CD4-positive, alpha-beta T cell treated with Interleukin-4 for 1 hour (primary cell): Measurements from ENCODE around the gene GRIP1.

Source experiments
- DNase-seq, 2 donors: peaks; one replicate each; pipeline ENCODE4 v3.0.0-alpha.2; 2020 to 2022

The GRIP1 gene

DNA sequence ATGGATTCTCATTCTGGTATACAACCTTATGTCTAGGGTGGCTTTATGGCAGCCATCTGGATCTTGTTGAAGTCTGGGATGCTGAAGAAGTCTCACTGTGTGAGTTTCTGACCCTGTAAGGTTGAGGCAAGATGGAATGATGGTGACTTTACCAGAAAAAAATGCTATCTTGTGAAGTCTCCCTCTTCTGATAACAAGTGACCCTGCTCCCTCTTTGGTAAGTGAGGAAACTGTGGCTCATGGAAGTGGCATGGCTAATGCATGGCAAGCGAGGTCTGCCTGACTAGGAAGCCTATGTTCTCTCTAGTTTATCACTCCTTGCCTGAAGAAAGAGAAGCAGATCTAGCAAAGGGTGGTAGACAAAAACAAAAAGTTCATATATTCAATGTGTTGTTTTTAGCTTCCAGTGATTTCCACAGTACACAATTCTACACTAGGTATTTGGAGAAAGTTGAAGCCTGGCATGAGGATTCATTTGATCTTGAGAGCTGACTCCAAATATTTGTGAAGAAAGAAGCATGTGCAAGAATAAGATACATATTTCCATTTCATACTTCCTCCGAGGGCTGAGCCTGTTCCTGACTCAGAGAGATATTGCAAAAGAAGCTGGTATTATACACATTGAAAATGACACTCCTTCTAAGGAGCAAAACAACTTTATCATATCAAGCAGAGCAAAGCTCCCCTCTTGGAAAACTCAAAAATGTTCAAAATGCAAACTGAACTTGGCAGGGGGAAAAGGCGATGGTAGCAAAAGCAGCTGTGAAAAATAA is 313.0 kb downstream of the GRIP1 start:
- DNase-seq: no peak

DNA sequence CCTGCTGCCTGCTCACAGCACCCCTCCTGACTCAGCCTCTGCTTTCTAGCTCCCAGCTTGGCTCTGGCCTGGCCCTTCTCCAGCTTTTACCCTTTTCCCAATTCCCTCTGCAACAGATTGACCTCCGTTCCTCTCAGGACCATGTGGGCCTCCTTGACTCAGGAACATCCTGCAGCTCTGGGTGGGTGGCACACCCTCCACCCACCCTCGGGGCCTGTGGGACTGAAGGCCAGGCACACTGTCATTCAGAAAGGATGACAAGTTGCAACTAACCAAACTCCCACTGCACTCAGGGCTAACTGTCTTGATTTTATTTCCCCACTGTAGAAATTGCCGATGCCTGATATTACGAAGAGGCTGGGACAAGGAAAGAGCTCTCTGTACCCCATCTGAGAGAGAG is 317.2 kb downstream of the GRIP1 start:
- DNase-seq: no peak

DNA sequence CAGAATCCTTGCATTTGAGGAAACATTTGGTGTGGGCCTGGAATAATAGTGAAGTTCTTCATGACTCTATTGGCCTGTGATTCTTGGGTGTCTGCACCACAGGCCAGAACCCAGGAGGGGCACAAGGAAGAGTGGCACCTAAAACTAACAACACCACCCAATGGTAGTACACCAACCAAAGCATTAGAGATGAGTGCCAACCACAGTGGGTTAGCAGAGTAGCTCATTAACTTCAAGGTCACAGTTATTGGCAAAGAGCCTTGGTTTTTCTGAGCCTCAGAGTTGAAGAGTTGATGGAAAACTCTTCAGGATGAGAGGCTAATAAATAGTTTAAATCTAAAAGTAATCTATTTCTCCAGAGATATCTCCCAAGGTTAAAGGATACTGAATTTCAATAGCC is 319.6 kb downstream of the GRIP1 start:
- no peak for DNase-seq

DNA sequence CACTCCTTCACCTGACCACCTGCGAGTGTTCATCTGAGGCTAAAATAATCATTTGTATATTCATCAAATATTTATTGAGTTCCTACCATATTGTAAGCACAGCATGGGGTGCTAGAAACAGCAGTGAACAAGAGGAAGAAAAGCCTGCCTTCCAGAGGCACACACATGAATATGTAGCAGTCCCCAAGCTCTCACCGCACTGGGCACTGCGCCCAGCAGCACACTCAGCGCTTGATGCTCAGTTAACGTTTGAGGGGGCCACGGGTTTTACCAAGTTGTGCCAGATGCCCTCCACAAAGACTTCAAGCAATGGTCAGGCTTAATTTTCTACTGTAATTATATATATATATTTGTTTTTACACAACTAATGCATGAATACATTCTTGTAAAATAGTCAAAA is 324.6 kb downstream of the GRIP1 start:
- no peak for DNase-seq

DNA sequence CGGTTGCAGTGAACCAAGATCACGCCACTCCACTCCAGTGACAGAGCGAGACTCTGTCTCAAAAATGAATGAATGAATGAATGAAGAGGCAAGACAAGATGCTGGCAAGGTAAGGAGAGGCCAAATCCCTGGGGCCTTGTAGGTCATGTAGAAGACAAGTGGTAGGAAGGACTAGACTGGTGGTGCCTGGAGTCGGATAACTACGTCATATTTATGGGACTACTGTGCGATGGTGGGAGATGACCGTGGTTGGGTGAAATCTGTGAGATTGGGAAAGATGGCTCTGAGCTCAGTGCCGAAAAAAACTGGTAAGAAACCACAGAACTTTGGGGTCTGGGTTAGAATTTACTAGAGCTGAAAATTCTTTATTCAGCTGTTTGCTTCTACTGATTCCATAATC is 326.0 kb downstream of the GRIP1 start:
- DNase-seq: no peak

DNA sequence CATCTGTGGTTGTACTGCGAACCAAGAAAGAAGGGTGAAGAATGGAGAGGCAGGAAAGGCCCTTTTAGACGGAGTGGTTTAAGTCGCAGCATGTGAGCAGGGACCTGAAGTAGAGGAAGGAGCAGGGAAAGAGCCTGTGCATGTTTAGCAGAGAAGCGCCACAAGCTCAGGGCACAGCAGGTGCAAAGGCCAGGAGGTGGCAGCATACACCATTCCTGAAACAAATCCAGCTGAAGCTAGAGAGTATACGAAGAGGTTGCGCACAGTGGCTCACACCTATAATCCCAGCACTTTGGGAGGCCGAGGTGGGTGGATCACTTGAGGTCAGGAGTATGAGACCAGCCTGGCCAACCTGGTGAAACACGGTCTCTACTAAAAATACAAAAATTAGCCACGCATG is 326.7 kb downstream of the GRIP1 start:
- peak in 1 of 2 donors; percentile 28 for DNase-seq

DNA sequence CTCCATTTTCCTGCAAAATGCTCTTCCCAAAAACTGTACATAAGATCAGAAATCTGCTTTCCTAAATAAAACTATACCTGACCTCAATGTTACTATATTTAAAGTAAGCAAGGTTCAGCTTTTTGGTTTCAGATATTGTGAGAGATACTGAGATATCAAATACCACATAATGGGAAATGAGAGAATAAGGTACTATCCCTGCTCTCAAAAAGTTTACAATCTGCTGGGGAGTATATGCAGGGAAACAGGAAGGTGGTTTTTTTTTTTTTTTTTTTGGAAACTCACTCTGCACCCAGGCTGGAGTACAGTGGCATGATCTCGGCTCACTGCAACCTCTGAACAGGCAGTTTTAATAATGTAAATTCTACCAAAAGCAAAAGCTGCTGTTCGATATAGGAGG is 327.6 kb downstream of the GRIP1 start:
- DNase-seq: no peak

DNA sequence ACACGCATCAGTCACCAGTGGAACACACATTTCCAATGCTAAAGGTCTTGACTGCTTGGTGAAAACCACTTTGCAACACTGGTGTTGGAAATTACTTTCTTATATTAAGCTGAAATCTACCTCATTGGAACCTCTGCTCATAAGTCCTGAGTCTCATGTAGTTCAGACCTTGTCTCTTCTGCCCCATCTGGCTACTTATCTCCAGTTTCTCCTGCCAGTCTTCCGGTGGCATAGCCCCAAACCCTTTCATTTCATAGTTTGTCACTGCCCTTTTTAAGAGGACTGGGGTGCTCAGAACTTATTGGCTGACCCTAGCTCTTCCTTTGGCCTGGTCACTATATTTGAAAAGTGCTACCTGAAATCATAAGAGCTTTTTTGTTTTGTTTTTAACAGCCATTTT is 332.9 kb downstream of the GRIP1 start:
- no peak for DNase-seq

DNA sequence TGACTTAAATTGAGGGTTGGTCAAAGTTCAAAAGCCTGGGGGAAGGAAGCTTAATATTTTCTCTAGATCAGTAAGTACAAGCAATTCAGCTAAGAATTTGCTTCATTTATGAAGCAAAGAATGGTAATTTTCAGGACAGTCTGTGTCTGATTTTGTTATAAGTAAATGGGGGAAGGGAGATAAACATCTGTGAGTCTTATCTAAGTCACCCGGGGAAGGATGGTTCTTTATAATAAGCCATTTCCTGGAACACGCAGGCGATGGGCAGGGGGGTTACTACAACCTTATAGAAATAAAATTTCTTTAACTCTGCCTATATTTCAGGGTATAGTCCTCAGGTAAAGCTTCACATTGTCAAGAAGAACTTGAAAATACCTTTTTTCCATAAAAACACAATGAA is 333.7 kb downstream of the GRIP1 start:
- DNase-seq: no peak

DNA sequence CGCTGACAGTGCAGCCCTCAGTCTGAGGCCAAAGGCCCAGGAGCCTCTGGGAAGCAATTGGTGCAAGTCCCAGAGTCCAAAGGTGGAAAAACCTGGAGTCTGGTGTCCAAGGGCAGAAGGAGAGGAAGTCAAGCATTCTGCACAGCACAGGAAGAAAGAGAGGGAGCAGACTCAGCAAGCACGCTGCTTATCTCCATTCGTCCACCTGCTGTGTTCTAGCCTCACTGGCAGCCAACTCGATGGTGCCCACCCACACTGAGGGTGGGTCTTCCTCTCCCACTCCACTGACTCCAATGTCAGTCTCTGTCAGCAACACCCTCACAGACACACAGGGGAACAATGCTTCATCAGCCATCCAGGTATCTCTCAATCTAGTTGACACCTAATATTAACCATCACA is 337.8 kb downstream of the GRIP1 start:
- no peak for DNase-seq

DNA sequence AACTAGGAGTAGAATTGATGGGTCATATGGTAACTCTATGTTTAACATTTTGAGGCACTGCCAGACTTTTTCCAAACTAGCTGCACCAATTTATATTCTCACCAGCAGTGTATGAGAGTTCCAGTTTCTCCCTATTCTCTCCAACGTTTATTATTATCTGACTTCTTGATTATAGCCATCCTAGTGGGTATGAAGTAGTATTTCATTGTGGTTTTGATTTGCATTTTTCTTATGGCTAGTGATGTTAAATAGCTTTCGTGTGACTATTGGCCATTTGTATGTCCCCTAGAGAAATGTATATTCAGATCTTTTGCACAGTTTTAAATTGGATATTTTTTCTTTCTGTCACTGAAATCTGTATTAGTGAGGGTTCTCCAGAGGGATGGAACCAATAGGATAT is 338.7 kb downstream of the GRIP1 start:
- DNase-seq: no peak

DNA sequence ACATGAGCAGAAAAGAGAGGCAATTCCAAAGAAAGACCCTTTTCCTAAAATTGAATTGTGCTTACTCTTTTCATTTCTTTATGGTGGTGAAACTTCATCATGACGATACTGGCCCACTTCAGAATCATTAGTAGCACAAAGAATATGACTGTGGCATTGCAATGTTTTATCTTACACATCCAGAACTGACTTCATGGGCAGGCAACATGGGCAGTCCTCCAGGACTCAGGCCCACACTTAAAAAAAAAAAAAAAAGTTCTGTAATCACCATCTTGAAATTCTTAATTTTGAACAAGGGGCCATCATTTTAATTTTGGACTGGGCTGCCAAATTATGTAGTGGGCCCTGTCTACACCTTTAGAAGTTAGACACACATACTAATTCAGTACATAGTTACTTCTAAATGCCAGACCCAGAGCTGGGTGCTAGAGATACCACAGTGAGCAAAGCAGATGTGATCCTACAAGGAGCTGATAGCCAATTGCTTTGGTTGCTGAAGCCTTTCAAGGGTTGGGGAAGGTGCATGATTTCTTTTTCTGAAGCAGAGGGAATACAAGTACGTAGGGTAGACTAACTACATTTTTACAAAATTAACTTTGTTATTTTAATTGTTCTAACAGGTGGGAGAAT is 341.4 kb downstream of the GRIP1 start:
- no peak for DNase-seq

DNA sequence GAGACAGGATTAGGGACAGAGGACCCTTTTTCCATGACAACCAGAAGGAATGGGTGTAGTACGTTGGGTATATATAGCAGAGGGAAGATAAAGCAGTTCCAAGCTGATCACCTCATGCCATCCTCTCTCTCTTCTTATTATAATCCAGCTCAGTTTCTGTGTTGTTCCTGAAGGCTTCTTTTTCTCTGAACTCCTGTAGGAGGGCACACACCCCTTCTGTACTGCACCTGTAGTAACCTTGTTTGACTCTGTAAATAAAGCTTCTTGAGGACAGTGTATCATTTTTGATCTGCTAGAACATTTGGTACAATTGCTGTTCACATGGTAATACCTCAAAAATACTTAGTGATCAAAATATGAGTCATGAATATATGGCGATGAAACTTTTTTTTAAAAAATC is 343.1 kb downstream of the GRIP1 start:
- DNase-seq: no peak

DNA sequence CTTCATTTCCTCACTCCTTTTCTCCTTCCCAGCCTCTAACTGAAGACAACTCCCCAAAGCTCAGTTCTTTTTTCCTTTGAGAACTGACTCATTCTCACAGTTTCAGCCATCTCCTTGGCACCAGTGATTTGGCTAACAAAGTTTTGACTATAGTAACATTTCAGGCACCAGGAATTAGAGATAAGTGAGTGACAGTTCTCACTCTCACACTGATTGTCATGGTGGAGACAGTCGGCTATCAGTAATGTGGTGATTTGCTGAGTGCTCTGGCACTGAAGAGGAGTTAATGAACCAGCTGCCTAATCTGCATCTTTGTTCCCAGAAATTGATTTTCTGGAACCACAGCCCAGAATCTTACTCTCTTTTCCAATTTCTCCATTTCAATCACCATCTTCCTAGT is 347.1 kb downstream of the GRIP1 start:
- DNase-seq: no peak

DNA sequence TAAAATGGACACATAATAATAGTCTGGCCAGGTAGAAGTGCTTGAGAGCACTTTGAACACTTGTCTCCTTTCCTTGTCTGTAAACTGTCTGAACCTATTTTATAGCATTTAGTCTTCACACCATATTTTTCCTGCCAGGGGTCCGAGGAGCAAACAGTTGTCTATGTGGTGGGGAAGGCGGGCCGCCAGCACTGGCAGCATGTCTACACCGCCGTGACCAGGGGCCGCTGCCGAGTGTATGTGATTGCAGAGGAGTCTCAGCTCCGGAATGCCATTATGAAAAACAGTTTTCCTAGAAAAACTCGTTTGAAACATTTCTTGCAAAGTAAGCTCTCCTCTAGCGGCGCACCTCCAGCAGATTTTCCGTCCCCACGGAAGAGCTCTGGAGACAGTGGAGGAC is 347.9 kb downstream of the GRIP1 start:
- DNase-seq: no peak

DNA sequence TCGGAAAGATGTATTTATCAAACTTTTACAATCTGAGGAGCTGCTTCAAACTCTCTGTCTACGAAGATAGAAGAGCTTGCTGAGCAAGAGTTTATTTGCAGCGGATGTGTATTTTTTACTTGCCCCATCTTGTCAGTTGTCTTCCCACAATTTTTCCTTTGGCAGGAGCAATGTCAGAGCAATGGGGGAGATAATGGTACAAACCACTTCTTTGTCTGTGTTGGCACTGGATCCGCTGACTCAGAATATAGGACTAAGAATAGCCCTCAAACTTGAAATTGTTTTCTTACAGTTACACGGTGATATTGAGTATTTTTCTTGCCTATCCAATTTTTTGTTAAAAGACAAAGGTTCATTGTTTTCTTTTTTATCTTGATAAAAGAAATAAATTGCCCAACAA is 348.9 kb downstream of the GRIP1 start:
- DNase-seq: no peak

DNA sequence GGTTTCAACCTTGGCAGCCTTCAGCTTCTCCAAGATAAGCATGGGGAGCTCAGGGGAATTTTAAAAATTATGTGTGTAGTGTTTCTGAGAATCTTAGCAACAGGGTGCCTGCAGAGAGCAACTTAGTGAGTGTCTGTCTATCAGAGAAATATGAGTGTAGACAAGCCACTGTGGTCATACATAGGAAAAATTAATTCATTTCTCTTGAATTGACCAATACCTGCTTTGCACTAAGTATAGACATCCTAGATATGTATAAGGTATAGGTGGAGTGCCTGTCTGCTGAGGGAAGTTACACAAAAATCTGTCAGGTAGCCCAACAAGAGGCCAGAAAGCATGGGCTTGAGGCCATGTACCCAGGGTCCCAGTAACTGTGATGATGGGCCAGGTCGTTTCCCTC is 355.9 kb downstream of the GRIP1 start:
- DNase-seq: no peak

DNA sequence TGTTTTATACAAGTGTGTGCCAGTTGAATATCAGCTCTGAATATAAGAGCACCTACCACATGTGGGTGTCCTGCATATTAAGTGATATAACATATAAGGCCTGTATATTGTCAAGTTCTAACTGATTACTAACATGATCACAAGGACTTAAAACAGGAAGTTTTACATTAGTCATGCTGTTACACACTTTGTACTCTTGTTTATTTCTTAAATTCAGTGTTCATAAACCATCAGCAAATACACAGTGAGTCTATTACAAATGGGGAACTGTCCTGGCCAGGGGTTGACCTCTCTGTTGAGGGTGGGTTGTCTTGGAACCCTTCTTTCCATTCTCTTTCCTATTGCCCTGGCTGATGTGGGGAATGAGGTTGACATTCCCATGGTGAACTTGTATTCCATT is 357.4 kb downstream of the GRIP1 start:
- DNase-seq: no peak

DNA sequence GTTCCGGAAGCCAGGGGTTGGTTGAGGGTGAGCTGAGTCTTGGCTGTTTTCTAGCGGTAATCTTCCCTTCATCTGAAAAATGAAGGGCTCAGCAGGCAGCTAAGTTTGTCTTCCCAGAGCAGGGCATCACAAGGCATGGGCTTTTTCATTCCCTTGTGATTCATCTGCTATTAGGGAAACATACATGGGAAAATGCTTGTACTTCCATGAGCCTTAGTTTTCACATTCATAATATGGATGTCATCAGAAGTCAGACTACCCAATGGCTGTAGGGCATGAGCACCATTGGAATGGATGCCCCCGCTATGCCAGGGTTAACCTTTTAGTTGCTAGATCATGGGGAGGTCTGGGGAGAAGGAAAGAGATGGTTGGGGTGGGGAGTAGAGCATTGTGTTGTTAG is 357.9 kb downstream of the GRIP1 start:
- DNase-seq: no peak

DNA sequence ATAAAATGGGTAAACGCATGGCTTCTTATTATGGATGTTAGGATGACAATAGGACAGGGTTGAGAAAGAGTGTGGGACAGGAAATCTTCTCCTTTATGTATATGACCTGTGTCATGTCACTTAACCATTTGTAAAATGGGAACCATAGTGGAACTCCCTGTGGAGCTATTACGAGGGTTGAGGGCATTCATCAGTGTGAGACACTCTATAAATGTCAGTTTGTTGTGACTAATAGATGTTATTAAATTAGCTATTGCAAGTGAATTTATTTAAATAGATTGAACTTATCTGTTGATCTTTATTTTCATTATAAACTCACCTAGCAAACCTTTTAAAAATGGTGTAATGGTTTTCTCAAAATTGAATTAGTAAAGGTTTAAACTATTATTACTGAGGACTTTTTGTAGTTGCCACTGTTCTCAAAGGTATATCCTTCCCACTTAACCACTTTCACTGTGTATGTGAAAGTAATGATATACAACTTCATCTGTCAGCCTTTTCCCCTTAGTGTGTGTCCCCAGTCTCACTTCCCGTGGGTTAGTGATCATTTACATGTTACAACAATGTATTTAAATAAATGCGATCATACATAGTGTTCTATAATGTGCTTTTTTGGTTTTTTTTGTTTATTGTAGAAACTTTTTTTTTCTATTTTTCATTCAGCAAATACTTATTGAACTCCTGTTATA is 359.5 kb downstream of the GRIP1 start:
- DNase-seq: no peak

DNA sequence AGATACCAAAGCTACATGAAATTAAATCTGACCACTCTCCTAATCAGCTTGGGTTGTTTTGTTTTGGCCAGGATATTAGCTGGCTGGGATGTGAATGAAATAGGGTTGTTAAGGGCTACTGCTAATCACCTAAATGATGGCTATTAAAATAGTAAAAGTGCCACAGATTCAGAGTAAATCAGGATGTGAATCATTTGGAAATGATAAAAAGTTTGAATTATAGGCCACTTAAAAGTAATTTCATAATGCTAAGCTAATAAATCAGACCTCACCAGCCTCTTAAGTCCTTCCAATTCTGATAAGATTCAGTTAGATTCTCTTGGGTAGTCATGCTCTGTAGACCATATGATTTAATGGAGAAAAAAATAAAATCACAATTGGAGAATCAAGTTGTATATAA is 364.6 kb downstream of the GRIP1 start:
- DNase-seq: no peak

DNA sequence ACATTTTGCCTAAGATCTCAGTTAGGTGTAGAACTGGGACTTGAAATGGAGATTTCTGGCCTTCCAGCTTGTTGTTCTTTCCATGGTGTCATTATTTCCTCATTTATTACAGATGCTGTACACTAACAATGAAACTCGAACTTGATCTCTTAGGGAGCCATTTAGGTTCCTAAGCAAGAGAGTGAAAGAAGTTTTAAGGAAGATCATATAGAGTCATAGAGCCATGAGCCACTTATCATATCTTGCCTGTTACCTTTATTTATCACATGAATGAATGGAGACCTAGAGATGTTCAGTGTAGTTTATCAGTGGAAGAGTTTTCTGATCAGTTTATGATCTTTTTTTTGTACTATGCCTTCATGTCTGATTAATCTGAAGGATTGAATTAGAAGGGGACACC is 366.7 kb downstream of the GRIP1 start:
- no peak for DNase-seq

DNA sequence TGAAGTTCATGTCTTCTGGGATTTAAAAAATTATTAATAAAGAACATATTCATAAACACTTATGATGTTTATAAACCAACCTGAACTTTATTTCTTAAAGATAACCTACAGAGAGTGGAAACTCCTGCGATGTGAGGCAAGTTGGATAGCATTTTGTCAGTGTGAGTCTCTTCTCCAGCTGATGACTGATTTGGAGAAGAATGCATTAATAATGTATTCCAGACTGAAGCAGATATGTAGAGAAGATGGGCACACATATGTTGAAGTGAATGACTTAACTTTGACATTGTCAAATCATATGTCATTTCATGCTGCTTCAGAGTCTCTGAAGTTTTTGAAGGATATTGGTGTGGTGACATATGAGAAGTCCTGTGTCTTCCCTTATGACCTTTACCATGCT is 369.3 kb downstream of the GRIP1 start:
- DNase-seq: no peak

DNA sequence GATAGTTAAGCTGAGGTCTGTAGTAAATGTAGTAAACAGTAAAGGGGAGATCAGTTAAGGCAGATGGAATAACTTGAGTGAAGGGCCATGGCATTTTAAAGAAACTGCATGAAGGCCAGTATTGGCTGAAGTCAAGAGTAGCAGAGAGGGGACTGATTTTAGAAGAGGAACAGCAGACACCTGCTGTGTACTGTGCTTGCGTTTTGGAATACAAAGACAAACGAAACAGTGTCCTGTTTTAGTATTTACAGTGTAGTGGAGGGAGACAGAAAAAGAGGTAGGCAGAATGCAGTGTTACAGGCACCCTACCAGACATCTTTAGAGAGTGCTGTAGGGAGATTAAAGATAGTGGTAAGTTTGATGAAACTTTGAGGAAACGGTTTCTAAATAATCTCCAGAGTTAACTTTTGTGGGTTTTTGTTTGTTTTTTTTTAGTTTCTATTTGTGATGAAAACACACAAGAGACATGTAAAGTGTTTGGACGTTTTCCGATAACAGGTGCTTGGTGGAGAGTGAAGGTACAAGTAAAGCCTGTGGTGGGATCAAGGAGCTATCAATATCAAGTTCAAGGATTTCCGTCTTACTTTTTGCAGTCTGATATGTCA is 374.5 kb downstream of the GRIP1 start:
- peak in 1 of 2 donors; percentile 34 for DNase-seq
